CD4-positive, alpha-beta T cell treated with Interferon alpha-2 for 1 hour (primary cell): ENCODE results near the gene TMEM200A.
A peak's percentile ranks its signal among the peaks of the same experiment; 100 is the strongest.

Experiments used
- DNase-seq, 2 donors: peaks; one replicate each; pipeline ENCODE4 v3.0.0-alpha.2; 2020 to 2022

The TMEM200A gene

DNA sequence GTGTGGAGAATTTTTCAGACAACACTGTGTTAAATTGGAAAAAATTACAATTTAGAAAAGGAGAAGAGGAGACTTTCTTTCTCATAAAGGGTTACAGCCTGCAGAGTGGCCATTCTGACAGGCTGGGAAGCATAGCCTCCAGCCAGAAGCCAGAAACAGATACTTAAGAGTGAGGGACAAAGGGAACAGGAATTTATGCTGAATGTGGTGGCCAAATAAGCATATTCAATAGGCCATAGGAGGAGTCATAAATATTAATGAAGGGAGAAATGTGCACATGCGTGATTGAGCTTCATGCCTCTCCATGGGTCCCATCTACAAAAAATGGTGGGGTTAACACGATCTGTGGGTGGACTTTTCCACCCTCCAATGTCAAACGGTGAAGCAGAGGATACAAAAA, 13.4 kb downstream of the TMEM200A start:
- no peak for DNase-seq

DNA sequence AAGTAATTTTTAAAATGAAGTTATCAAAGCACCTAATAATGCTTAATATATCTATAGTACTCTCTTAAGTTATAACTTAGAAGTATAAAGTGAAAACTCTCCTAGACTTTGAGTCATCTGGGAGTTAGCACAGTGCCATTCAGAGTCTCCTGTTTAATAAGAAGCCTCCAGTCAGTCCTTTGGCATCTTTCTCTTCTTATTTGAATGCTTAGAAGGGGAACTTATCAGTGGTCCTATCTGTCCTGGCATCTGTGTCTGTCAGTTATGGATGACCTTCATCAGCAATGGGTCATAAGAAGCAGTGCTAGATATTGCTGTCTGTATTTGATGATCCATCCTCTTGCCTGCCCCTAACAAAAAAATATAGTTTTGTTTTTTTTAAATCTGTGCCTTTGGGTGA, 15.2 kb downstream of the TMEM200A start:
- no peak for DNase-seq

DNA sequence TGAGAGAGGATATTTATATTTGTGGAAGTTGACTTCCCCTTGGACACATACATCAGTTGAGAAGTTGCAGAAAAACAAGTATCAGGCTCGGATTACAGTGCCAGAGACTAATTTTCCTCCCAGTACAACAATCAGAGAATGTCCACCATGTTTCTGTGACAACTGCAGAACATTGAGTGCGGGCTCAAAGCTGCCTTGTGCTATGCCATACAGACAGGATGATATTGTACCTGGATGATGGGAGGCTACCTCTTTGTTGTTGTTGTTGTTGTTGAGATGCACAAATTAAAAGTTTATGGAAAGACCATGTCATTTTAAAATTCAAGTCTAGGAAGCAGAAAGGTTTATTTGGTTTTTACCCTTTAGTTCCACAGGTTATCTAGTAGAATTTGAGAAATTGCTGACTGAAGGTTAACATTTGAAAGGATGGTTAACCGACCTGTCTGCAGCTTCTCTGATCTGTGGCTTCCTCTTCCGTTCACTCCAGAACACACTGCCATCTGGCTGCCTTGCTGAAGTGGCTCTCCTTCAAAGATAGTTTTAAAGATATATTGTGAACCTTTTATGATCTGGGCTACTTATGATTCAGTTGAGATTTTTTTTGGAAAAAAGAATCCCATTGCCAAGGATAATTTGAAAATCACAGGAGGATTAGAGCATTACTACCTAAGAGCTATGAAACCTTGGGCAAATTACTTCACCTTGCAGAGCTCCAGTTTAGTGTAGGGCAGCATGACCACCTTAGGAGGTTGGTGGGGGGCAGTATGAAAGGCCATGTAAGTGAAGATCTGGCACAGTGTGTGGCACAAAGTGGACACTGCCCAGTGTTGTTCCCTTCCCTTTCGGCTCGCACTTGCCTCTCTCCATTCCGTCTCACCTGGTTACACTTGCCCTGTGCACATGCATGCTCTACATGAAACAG, 15.9 kb downstream of the TMEM200A start:
- peak in 1 of 2 donors; percentile 59 for DNase-seq

DNA sequence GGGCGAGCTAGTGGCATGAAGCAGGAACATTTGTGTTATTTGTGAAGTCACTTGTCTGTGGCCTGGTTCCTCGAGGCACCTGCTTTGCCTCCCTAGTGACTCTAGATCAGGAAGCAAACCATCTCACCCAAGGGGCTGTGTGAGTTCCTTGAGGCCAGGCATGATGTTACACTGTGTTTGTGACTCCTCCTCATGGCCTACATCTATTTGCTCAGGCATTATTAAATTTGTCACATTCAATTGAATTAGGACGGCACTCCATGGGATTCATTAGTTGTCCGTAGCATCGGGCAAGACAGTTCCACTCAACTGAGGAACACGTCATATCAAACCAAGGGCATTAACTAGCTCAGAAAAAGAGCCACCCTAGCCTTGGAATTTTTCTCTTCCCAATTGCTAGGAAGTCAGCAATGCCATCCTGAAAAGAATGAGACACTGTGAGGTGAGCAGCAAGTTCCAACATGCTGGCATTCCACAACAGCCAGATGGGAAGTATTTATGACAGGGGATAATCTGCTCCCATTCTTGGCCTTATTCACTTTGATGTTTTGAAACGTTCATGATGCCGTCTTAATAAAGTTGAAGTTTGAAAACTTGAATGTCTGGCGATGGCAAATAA, 17.2 kb downstream of the TMEM200A start:
- DNase-seq: no peak

DNA sequence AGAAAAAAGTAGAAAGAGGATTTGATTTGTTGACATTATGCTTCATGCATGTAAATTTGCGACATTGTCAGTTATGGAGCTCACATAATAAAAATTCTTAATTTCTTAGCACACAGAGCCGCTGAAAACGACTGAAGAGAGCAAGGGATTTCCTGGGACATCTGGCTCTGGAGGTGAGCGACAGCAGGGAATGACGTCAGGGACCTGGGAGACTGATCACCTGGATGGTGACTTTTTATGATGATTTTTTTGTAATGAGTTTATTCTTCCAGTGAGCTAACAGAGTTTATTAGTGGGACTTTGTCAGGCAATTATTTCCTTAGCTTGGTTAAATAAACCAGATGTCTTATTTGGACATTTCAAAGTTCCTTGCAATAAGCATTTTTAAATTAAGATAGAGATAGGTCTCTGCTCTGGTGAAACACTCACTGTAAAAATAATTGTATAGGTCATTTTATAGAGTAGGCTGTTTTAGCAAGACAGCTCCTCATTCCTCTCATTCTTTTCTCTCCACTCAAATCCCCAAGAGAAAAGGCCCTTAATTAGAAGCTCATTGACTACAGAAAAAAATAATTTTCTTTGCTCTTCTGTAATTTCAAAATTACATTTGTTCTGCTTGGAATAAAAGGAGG, 19.4 kb downstream of the TMEM200A start:
- DNase-seq: no peak

DNA sequence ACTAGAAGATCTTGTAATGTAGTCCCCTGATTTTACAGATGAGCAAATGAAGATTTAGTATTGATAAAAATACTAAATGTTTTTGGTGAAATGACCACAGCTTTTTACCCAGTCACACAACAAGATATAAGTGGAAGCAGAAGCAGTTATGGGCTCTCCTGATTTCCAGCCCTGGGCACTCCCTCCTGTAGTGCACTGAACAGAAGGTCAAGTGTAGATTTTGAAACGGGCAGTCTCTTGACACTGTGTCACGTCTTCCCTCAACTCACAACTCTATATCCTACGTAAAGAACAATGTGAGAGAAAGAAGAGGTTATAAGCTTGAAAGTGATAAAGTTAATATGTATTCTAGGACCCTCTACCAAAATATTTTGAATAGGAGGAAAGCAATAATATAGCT, 23.3 kb downstream of the TMEM200A start:
- no peak for DNase-seq

DNA sequence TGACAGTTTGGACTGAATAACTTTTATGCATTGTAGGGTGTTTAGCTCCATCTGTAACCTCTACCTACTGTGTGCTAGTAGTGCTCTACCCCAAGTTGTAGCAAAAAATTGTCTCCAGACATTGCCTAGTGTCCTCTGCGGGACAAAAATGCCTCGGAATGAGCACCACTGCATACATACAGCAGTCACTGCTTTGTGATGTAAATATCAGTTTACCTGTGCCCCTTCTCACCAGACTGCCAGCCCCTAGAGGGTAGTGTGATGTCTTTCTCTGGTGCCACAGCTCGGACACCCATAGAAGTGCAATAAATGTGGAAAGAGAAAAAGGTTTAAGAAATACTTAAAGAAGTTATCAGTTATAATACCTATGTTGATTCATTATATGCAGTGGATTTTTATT, 25.1 kb downstream of the TMEM200A start:
- no peak for DNase-seq

DNA sequence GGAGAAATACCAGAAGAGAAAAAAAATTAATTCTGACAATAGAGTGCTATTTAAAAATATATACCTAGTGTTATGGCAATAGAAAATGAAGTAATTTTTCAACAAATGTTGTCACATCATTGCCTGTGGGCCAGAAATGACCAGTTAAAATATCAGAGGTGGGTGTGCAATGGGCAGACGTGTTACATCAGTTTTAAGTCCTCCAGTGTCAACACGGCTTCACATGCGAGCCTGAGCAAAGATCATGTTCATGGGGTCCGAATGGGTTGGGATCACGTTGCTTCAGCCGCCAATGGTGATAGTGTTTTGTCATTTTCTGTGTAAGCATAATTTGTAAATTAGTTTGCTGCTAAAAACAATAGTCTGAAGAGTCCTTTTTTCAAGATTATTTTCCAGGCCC, 27.5 kb downstream of the TMEM200A start:
- DNase-seq: no peak

DNA sequence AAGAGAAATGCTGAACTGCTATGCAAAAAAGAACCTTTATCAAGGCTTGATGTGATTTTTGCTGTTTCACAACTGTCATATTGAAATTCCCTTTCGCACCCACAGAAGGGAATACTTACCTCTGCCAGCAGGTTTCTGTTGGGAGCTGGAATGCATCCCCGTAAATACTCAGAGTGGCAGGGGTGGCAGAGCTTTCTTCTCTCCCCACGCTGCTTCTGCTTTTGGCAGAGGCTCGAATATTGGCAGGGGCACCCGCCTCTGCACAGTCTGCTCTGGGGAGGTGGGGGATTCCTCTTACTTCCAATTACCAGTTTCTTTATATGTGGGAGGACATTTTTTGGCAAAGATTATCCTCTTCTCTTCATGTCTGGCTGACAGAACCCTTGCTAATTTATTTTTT, 28.4 kb downstream of the TMEM200A start:
- DNase-seq: no peak

DNA sequence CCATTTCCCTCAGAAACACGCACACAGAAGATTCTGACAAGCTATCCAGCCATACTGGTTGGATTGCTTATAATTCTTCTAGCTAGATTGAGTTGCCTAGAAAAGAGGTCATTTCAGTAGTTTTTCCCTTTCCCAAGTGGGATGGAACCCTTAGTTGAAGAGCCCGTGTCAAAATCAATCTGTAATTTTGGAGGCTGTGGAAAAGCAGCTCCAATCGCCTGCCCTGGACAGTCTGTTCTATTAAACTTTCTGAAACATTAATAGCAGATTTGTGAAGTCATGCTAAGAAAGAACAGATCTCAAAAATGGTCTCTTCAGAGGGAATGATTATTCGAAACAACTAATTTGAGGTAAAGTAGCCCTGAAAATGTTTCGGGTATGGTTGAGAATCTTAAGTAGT, 29.3 kb downstream of the TMEM200A start:
- no peak for DNase-seq

DNA sequence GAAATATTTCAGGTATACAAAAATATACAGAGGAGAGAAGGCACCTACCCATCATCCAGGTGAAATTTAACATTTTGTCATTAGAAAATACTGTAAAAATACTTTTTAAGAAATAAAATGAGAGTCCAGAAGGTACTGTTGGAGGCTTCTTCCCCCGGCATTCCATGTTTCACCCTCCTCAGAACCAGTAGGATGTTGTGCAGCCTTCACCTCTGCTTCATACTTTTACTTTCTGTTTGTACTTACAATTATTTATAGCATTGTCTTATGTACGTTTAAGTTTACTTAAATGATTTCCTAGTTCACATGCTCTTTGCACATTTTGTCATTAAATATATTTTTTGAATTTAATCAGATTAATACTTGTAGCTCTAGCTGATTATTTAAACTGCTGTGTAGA, 30.9 kb downstream of the TMEM200A start:
- DNase-seq: peak in 1 of 2 donors; percentile 29

DNA sequence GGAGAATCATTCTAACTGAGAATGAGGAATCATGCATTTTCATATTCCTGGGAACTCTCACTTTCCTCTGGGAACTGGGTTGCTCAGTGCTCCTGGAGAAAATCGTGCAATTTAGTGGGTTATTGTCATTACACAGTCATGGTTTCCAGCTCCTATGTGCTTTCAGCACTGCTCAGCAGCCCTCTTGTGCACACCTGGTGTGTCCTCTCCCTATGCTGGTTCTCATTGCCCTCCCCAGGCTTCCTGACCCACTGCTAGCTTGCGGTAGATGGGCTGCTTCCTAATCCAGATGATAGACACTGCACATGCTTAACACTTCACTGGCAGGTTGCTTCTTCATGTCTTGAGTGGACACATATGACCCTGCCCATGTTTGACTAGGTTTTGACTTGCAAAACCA, 39.7 kb downstream of the TMEM200A start:
- DNase-seq: no peak

DNA sequence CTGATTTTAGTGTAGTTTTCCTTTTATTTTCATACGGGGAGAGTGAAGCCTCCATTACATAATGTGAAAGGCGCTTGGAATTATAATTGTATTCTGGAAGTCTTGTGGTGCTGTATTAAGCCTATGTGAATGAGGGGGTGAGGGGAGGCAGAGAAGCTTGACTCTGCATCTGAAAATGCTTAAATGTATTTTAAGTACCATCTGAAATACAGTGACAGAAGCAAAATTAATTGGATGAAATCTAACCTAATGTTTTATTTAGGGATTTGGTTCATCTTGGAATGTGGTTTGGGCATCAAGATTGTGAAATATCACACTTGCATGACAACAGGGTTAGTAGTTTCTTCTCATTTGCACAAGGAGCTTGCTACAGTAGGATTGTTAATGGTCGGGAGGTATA, 41.2 kb downstream of the TMEM200A start:
- DNase-seq: no peak

DNA sequence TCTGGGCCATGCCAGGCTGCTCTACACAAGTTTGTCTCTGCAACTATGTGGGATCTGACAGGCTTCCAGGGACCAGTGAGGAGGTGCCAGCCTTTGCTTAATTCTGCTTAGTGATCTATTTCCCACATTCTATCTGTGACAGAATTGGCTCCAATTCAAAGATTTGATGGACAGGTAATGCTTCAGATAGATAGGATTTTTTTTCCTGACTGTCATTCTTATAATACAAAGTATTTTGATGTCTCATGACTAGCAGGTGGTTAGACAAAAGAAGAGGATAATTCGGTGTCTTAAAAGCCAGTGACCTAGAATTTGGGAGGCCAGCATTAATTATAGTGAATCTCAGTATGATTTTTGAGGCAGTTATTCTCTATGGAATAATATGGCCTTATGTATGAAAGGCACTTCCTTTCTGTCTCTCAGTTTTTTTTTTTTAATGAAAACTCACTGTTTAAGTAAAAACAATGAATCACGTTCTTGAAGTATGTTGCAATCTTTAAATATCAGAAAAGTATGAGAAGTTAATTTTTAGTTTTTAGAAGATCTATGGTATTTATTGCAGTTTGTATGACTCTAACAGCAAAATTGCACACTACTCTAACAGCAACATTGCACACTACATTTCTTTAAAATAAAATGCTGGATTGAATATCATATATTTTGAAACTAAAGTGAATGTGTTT, 43.7 kb downstream of the TMEM200A start:
- DNase-seq: no peak

DNA sequence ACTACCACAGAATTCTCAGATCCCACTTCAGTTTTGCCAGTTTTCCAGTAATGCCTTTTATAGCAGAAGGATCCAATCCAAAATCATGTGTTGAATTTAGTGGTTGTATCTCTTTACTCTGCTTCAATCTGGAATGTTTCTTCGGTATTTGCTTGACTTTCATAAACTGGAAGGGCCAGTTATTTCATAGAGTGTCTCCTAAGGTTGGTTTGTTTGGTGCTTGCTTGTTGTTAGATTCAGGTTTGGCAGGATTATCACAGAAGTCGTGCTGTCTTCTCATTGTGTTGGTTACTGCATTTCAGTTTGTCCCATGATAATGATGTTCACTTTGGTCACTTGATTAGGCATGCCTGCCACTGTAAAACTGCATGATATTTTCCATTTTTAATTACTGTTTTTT, 45.7 kb downstream of the TMEM200A start:
- no peak for DNase-seq

DNA sequence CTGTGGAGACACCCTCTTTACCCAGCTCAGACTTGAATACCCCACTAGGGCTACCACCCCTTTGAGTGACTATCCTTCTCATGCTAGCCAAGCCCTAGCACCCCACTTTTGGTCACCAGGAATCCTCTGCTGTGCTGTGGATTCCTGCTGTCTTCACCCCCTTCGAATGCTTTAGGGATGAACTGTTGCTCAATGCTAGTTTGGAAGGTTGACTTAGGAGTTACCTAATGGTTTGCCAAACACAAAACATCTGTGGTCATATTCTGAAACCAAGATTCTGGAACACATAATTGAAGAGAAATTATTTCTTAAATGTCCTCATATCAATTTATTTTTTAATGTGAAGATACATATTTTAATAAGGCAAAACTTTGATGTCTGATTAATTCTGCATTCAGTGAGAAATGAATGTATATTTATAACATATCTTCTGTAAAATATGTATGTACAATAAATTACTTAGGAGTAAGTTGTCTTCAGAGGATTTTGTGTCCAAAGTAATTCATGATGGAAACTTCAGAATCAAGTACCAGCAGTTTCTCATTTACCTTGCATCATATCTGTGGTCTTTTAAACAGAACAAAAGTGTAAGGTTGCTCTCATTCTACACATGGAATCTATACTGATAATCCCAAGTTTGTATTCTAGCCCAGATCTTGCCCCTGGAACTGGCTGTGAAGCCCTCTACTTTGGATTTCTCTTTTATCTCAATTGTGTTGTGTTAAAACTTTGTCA, 46.9 kb downstream of the TMEM200A start:
- DNase-seq: no peak

DNA sequence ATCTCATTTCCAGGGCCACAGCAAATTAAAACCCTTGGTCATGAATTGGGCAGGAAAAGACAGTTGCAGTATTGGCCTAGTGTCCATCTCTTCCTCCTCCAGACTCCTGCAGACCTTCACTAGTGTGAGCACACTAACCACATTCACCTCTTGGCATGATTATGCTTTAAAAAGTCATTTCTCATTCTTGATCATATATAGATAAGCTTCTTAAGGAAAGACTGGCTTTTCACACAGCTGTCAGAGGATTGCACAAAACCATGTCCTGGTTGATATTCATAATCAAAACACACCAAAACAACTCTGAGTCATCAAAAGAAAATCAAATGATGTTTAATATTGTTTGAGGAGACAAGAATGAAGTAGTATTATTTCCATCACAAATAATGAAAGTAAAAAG, 52.1 kb downstream of the TMEM200A start:
- no peak for DNase-seq

DNA sequence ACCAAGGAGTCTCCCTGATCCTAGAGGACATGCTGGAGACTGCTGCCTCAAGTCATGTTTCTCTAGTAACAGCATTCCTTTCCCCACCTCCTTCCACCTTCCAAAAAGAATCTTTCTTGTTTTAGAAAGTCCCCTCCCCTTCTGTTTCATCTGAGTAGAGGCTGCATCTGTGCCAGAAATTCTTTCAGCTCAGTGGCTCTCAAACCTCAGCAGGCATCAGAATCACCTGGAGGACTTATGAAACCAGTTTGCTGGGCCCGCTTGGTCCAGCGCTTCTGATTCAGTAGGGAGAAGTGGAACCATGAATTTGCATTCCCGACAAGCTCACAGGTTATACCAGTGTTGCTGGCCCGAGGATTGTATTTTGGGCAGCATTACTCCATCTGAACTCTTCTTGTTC, 55.1 kb downstream of the TMEM200A start:
- DNase-seq: no peak

DNA sequence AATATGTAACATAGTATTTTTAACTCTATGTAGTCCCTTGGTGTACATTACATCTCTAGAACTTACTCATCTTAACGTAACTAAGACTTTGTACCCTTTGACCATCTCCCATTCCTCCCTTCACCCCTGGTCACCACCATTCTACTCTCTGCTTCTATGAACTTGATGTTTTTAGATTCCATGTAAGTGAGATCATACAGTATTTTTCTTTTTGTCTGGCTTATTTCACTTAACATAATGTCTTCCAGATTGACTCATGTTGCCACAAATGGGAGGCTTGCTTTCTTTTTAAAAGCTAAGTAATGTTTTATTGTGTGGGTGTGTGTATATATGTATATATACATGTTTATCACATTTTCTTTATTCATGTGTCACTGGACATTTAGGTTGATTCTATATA, 55.8 kb downstream of the TMEM200A start:
- no peak for DNase-seq

DNA sequence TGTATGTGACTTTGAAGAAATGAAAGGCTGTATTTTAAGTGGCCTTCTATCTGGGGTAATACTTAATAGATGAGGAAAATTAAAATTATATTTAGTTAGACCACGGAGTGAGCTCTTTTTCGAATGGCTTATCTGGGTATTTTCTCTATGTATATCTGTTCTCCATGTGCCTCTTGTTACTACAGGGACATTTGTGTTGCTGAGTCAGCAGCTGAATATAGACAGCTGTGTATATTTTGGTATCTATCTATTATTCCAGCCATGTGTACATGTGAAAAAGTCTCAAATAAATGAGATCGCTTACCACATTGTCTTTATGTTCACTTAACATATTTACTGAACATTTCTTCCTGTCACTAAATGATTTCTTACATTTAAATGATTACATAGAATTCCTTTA, 57.2 kb downstream of the TMEM200A start:
- no peak for DNase-seq

DNA sequence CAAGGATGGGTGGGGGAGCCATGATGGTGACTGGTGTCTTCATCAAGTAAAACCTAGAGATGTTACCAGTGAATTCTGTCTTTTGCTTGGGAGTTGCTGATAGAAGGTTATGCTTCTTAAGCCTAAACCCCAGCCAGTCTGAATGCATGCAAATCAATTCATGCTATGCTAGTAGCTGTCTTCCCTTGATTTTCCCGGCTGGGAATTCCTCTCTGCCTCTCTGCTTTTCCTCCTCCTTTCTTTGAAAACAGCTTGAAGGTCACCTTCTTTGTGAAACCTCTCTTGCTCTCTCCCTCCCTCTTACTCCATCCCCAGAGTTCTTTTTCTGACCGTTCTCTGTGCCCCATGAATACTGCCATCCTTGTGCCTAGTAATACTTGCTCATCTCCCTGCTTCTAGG, 58.9 kb downstream of the TMEM200A start:
- DNase-seq: no peak

DNA sequence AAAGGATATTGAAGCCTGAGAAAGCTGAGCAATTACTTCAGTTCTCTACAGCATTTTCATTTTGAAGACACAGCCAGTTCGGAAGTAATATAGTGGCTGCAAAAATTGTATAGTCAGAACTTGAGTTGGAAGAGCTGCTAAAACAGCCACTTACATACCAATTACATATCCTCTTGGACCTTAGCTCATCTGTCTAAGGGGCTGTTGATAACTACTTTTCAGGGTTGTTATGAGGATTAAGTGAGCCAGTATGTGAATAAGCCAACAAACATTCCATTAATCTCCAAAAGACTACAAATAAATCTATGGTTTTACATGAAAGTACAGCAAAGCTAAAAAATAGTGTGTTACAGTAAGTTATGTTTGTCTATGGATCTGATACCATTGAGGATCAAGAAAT, 59.7 kb downstream of the TMEM200A start:
- DNase-seq: no peak
